Measurements from ENCODE around the gene GNPTAB.

- no peak for TF ChIP-seq CTCF (IDR thresholded peaks at IDR 0.05)
- no peak for TF ChIP-seq EZH2 (IDR thresholded peaks at IDR 0.05; ENCODE audit: borderline replicate concordance, insufficient read depth, low read depth, low read length, poor library complexity, severe bottlenecking)
Measured at GRCh38 chr12:101746661-101747060, 84.1 kb downstream of the GNPTAB start.
